SK-N-SH (cell line): Measurements from ENCODE around the gene MAPKAPK5.

Experiments
- CTCF ChIP-seq: fragments of 200-600 bp; sonication (generic); IDR thresholded peaks from 2 replicates; pipeline ENCODE4 v1.6.1; 2017; ENCODE audit warnings: antibody characterized with exemption, mild to moderate bottlenecking, moderate library complexity
- EP300 ChIP-seq, 2 experiments: IDR thresholded peaks; 2 replicates each; pipeline versions ENCODE4 v1.4.0 to v1.6.1; 2012; ENCODE audit warnings: borderline replicate concordance in 1 of 2, low read depth in 1 of 2, low read length in 1 of 2
- GABPA ChIP-seq: IDR thresholded peaks from 2 replicates; pipeline ENCODE4 v1.4.0; 2012; ENCODE audit warnings: low read depth, mild to moderate bottlenecking
- IRF3 ChIP-seq: fragments of 150-350 bp; IDR thresholded peaks from 2 replicates; pipeline ENCODE4 v1.6.1; 2016; ENCODE audit warnings: mild to moderate bottlenecking, low read depth, low read length
- RCOR1 ChIP-seq: fragments of 150-350 bp; IDR thresholded peaks from 2 replicates; pipeline ENCODE4 v1.6.1; 2017; ENCODE audit warnings: antibody characterized with exemption, low read length
- TAF1 ChIP-seq: IDR thresholded peaks from 2 replicates; pipeline ENCODE4 v1.6.1; 2012; ENCODE audit warnings: low read depth, mild to moderate bottlenecking, low read length, moderate library complexity, borderline replicate concordance

GRCh38 chr12:111867531-111867930 lies 25.5 kb downstream of the MAPKAPK5 start:
- no peak for TF ChIP-seq CTCF
- TF ChIP-seq TAF1: no peak
- TF ChIP-seq IRF3: no peak
- no peak for TF ChIP-seq GABPA
- no peak for TF ChIP-seq RCOR1
- no peak for TF ChIP-seq EP300 (IDR thresholded peaks at IDR 0.05; ENCODE audit: borderline replicate concordance in 1 of 2, low read depth in 1 of 2, low read length in 1 of 2)
